Ovary (tissue), 9 donors: ENCODE measurements around the gene C20orf202. TPM values are rescaled to one million over a fixed set of nuclear protein-coding genes. Genes with fewer than 3 reads are reported as not detected.

ENCODE experiments used
- DNase-seq, 5 donors: peaks; one replicate each; pipeline ENCODE4 v3.0.0-alpha.2; 2019 to 2020
- H3K27ac ChIP-seq, 2 donors: fragments of 200-600 bp; one replicate each; pipeline versions ENCODE4 v1.5.1 to v1.8.0; 2019 to 2022
- H3K27me3 ChIP-seq: fragments of 200-600 bp; one replicate; pipeline ENCODE4 v1.8.0; 2022
- H3K36me3 ChIP-seq: fragments of 200-600 bp; sonication (generic); one replicate; pipeline ENCODE4 v1.5.1; 2019
- H3K4me1 ChIP-seq: one replicate; pipeline ENCODE4 v1.8.1; 2013; ENCODE audit warnings: mild to moderate bottlenecking, moderate library complexity; ENCODE audit not compliant: insufficient read depth
- H3K4me3 ChIP-seq: fragments of 200-600 bp; sonication (generic); one replicate; pipeline ENCODE4 v1.5.1; 2017
- H3K9me3 ChIP-seq, 2 donors: fragments of 200-600 bp in 1 of 2; sonication (generic) in 1 of 2; one replicate each; pipeline versions ENCODE4 v1.5.1 to v1.8.1; 2013 to 2019; ENCODE audit warnings: mild to moderate bottlenecking in 1 of 2, moderate library complexity in 1 of 2
- CTCF ChIP-seq, 3 donors: fragments of 450-650 bp in 2 of 3; fragments of 200-600 bp in 1 of 3; IDR thresholded peaks; one replicate each; pipeline versions ENCODE4 v1.5.1 to v1.8.0; 2016 to 2022; ENCODE audit warnings: antibody characterized with exemption in 3 of 3, mild to moderate bottlenecking in 1 of 3
- EP300 ChIP-seq: sonication (generic); formaldehyde crosslinking; IDR thresholded peaks from one replicate; pipeline ENCODE4 v1.6.1; 2017; ENCODE audit warnings: antibody characterized with exemption
- POLR2A ChIP-seq: fragments of 450-650 bp; IDR thresholded peaks from one replicate; pipeline ENCODE4 v1.6.1; 2017; ENCODE audit warnings: antibody characterized with exemption, mild to moderate bottlenecking, moderate library complexity
- WGBS, 3 donors: extraction: QIAGEN DNeasy Blood & Tissue Kit in 1 of 3; methylation state at CpG; one replicate each; pipeline versions ENCODE4 v1.1.5 to v1.1.7; 2013 to 2017; 5-methylcytosine and 5-hydroxymethylcytosine counted together
- intact Hi-C, 4 donors: fragments of 100-400 bp; cut with DNase I; formaldehyde crosslinking; loops; one replicate each; pipeline versions ENCODE4 v1.11.0 to v1.15.1; 2022 to 2023
- polyA plus RNA-seq, 2 donors: library from polyadenylated mRNA; stranded (reverse); fragments of 200-250 nt in 1 of 2; fragments of 350-450 nt in 1 of 2; fragmentation: Illumina TruSeq in 1 of 2; extraction: RNeasy Lipid Tissue Mini Kit (QIAGEN cat#74804) in 1 of 2; gene quantifications; one replicate each; pipeline ENCODE4 v1.2.3, GENCODE V29; 2013 to 2014
- total RNA-seq, 7 donors: library from RNA; depleted of rRNA in 2 of 7; stranded (reverse); fragments of >200 nt in 2 of 7; fragmentation: NEBNext Ultra II Directional in 3 of 7; extraction: Animal tissue kit (Norgen Biotek cat#: 25700) in 3 of 7; gene quantifications; one replicate each; pipeline versions ENCODE4 v1.1.0 to v1.2.4, GENCODE V29; 2016 to 2023
- donor health status: DM: no; HTN: no; CAD: no; lungs with moderate emphysema.
- donor health status: DM: no; HTN: no; CAD: no.
- donor health status: Bipolar disorder and iron deficiency.
- donor health status: DM: yes; HTN: yes; CAD: no.
- donor health status: DM: no; HTN: no; CAD: no.
- donor health status: DM: yes; HTN: yes; CAD: no.

Gene C20orf202
- total and polyA plus RNA-seq, 9 donors: 0.18 to 0.58 (median 0.29) TPM; not detected in 1

GRCh38 chr20:1177680-1178079, 25.6 kb upstream of the C20orf202 start:
- 73 to 75% (median 73%) methylated on average over 5 of the region's 5 CpGs for WGBS, 3 donors
- no peaks in the 10 kb centered on the region for H3K9me3 ChIP-seq
- H3K36me3 ChIP-seq: no peaks in the 10 kb centered on the region
- TF ChIP-seq EP300 (no peak), CTCF (IDR thresholded peaks at IDR 0.05) (no peak), POLR2A (no peak)
- H3K4me1 ChIP-seq: no peaks in the 10 kb centered on the region
- no peak overlapping the region for H3K4me3 ChIP-seq
- H3K27ac ChIP-seq: no peak overlapping the region
- no peaks in the 10 kb centered on the region for H3K27me3 ChIP-seq
- intact Hi-C loops: no loop called here
- no peak for DNase-seq

- H3K36me3 ChIP-seq: no peaks in the 10 kb centered on the region
- H3K27me3 ChIP-seq: no peaks in the 10 kb centered on the region
- DNase-seq: no peak
- 77 to 87% (median 80%) methylated on average over 3 of the region's 3 CpGs for WGBS, 3 donors
- no peak overlapping the region for H3K4me3 ChIP-seq
- TF ChIP-seq POLR2A (no peak), CTCF (IDR thresholded peaks at IDR 0.05) (no peak), EP300 (no peak)
- no peak overlapping the region for H3K27ac ChIP-seq
- H3K4me1 ChIP-seq: no peaks in the 10 kb centered on the region
- H3K9me3 ChIP-seq: no peaks in the 10 kb centered on the region
- intact Hi-C loops: no loop called here
These were observed 25.2 kb upstream of the C20orf202 start for GRCh38 chr20:1178103-1178502.

GRCh38 chr20:1178623-1179022, 24.6 kb upstream of the C20orf202 start:
- Histone ChIP-seq H3K27ac (no peak overlapping the region), H3K4me3 (no peak overlapping the region), H3K27me3 (no peaks in the 10 kb centered on the region), H3K36me3 (no peaks in the 10 kb centered on the region), H3K4me1 (no peaks in the 10 kb centered on the region), H3K9me3 (no peaks in the 10 kb centered on the region)
- intact Hi-C loops: no loop called here
- 88 to 93% (median 91%) methylated on average over 3 of the region's 3 CpGs for WGBS, 3 donors
- DNase-seq: no peak
- TF ChIP-seq CTCF (IDR thresholded peaks at IDR 0.05): no peak
- TF ChIP-seq EP300: no peak
- no peak for TF ChIP-seq POLR2A

GRCh38 chr20:1180949-1181348, 22.3 kb upstream of the C20orf202 start:
- intact Hi-C loops: no loop called here
- WGBS, 3 donors: 91 to 94% (median 93%) methylated on average over 27 of the region's 27 CpGs
- DNase-seq: no peak

More at GRCh38 chr20:1180949-1181348, 22.3 kb upstream of the C20orf202 start:
- no peaks in the 10 kb centered on the region for H3K9me3 ChIP-seq
- no peaks in the 10 kb centered on the region for H3K4me1 ChIP-seq
- TF ChIP-seq POLR2A (no peak), CTCF (IDR thresholded peaks at IDR 0.05) (no peak), EP300 (no peak)
- no peak overlapping the region for H3K4me3 ChIP-seq
- no peaks in the 10 kb centered on the region for H3K27me3 ChIP-seq
- H3K36me3 ChIP-seq: no peaks in the 10 kb centered on the region
- no peak overlapping the region for H3K27ac ChIP-seq
